Psoas muscle (tissue), 8 donors: ENCODE results near the gene MAGI1. TPM values are rescaled to one million over a fixed set of nuclear protein-coding genes. Genes with fewer than 3 reads are reported as not detected.

Source experiments
- ATAC-seq, 4 donors: fragments of 200-7000 bp; cut with Tn5 transposase; one replicate each; pipeline ENCODE4 v1.9.1; 2020; ENCODE audit warnings: moderate library complexity in 3 of 4, mild to moderate bottlenecking in 2 of 4
- DNase-seq, 2 donors: peaks; one replicate each; pipeline ENCODE4 v3.0.0-alpha.2; 2020
- H3K27ac ChIP-seq: fragments of 200-600 bp; one replicate; pipeline ENCODE4 v1.8.0; 2022
- H3K27me3 ChIP-seq, 3 donors: fragments of 200-600 bp in 1 of 3; one replicate each; pipeline versions ENCODE4 v1.6.1 to v1.8.0; 2013 to 2022; ENCODE audit warnings: low read length in 2 of 3, mild to moderate bottlenecking in 2 of 3, moderate library complexity in 1 of 3; ENCODE audit not compliant: insufficient read depth in 3 of 3
- H3K36me3 ChIP-seq, 2 donors: fragments of 200-600 bp in 1 of 2; one replicate each; pipeline versions ENCODE4 v1.6.1 to v1.8.0; 2013 to 2022; ENCODE audit warnings: low read depth in 1 of 2, mild to moderate bottlenecking in 1 of 2, moderate library complexity in 1 of 2; ENCODE audit not compliant: insufficient read depth in 1 of 2
- H3K4me1 ChIP-seq: fragments of 200-600 bp; one replicate; pipeline ENCODE4 v1.8.0; 2022
- H3K4me3 ChIP-seq: fragments of 200-600 bp; one replicate; pipeline ENCODE4 v1.8.0; 2022; ENCODE audit warnings: mild to moderate bottlenecking
- H3K9me3 ChIP-seq: fragments of 200-600 bp; one replicate; pipeline ENCODE4 v1.8.0; 2022
- WGBS, 3 donors: extraction: QIAGEN DNeasy Blood & Tissue Kit; methylation state at CpG; one replicate each; pipeline versions ENCODE4 v1.1.6 to v1.1.7; 2013; 5-methylcytosine and 5-hydroxymethylcytosine counted together
- intact Hi-C, 2 donors: fragments of 100-400 bp; cut with DNase I; formaldehyde crosslinking; loops; one replicate each; pipeline versions ENCODE4 v1.11.0 to v1.14.2; 2022
- polyA plus RNA-seq, 3 donors: library from polyadenylated mRNA; stranded (reverse); fragments of 200-250 nt; gene quantifications; one replicate each; pipeline ENCODE4 v1.2.3, GENCODE V29; 2013
- total RNA-seq, 4 donors: library from RNA; stranded (reverse); fragmentation: NEBNext Ultra II Directional in 2 of 4; extraction: Animal tissue kit (Norgen Biotek cat#: 25700) in 2 of 4; gene quantifications; one replicate each; pipeline versions ENCODE4 v1.2.1 to v1.2.4, GENCODE V29; 2021 to 2023
- TF ChIP-seq, protein P1 (sequence below): fragments of 200-600 bp; IDR thresholded peaks from one replicate; pipeline ENCODE4 v1.8.0; 2022; ENCODE audit warnings: antibody characterized with exemption
- donor health status: healthy with polysubstance abuse.
- donor health status: DM: no; HTN: no; CAD: no; lungs with moderate emphysema.
- donor health status: Bipolar disorder and iron deficiency.
- donor health status: healthy.
- donor health status: DM: yes; HTN: yes; CAD: no.
- donor health status: DM: no; HTN: no; CAD: no.
- donor health status: DM: no; HTN: no; CAD: no.
- donor health status: DM: yes; HTN: yes; CAD: no.

The MAGI1 gene
- total and polyA plus RNA-seq, 7 donors, result 4.5 to 8.1 (median 6.3) TPM

DNA sequence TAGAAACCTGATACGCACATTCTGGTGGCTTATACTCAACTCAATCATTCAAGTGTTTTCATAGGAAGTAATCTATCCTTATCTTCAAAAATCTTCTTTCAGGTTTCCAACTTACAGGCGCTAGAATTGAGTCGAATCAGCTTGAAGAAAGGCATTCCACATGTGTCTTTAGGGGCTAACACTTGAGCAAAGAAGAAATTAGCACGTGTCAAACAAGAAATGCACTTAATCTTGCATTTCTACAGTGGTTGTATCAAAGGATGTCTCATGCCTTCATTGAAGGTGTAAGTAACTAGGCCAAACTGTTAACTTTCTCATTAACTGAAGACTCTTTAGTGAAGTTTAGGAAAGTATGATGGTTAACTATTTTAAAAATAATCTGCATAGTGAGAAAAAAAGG, 557.6 kb downstream of the MAGI1 start:
- H3K4me1 ChIP-seq, result peaks cover 42% of the 10 kb centered on the region
- DNase-seq (no peak), ATAC-seq (no peak)
- intact Hi-C loops, result loop anchor here in 1 of 2 donors (10.0 kb wide), 1 partner anchor 64 kb away; no protein-coding TSS in a partner anchor
- WGBS, 3 donors, result 81 to 83% (median 82%) methylated on average over 4 of the region's 4 CpGs
- no peaks in the 10 kb centered on the region for H3K36me3 ChIP-seq
- no peak overlapping the region for H3K4me3 ChIP-seq
- H3K27ac ChIP-seq, result no peak overlapping the region
- TF ChIP-seq, protein P1, sequence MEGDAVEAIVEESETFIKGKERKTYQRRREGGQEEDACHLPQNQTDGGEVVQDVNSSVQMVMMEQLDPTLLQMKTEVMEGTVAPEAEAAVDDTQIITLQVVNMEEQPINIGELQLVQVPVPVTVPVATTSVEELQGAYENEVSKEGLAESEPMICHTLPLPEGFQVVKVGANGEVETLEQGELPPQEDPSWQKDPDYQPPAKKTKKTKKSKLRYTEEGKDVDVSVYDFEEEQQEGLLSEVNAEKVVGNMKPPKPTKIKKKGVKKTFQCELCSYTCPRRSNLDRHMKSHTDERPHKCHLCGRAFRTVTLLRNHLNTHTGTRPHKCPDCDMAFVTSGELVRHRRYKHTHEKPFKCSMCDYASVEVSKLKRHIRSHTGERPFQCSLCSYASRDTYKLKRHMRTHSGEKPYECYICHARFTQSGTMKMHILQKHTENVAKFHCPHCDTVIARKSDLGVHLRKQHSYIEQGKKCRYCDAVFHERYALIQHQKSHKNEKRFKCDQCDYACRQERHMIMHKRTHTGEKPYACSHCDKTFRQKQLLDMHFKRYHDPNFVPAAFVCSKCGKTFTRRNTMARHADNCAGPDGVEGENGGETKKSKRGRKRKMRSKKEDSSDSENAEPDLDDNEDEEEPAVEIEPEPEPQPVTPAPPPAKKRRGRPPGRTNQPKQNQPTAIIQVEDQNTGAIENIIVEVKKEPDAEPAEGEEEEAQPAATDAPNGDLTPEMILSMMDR, result no peak
- H3K27me3 ChIP-seq, result no peaks in the 10 kb centered on the region
- H3K9me3 ChIP-seq, result no peaks in the 10 kb centered on the region

DNA sequence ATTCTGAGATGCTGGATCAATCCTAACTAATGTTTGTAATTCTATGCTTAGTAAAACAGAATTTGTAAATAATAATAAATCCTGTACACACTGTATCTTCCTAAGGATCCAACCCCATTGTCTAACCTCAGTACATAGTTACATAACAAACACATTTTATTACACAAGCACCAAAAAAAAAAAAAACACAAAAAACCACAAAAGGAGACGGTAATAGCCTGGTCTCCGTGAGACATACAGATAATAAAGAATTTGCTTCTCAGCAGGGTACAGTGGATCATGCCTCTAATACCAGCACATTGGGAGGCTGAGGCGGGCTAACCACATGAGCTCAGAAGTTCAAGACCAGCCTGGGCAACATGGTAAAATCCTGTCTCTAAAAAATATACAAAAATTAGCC, 558.7 kb downstream of the MAGI1 start:
- TF ChIP-seq, protein P1, result no peak
- intact Hi-C loops, result loop anchor here in 1 of 2 donors (10.0 kb wide), 1 partner anchor 65 kb away; no protein-coding TSS in a partner anchor
- Histone ChIP-seq H3K27ac (no peak overlapping the region), H3K36me3 (no peaks in the 10 kb centered on the region), H3K4me1 (peaks cover 32% of the 10 kb centered on the region), H3K4me3 (no peak overlapping the region), H3K27me3 (no peaks in the 10 kb centered on the region), H3K9me3 (no peaks in the 10 kb centered on the region)
- DNase-seq, result no peak
- 91 to 93% (median 92%) methylated on average over 3 of the region's 3 CpGs for WGBS, 3 donors
- ATAC-seq, result no peak

GRCh38 chr3:65478551-65479500, 559.9 kb downstream of the MAGI1 start:
- no peaks in the 10 kb centered on the region for H3K27me3 ChIP-seq
- H3K9me3 ChIP-seq, result no peaks in the 10 kb centered on the region
- intact Hi-C loops, result no loop called here
- no peaks in the 10 kb centered on the region for H3K36me3 ChIP-seq
- 86 to 90% (median 88%) methylated on average over 13 of the region's 13 CpGs for WGBS, 3 donors
- no peak overlapping the region for H3K4me3 ChIP-seq
- peaks cover 20% of the 10 kb centered on the region for H3K4me1 ChIP-seq
- no peak overlapping the region for H3K27ac ChIP-seq
- TF ChIP-seq, protein P1, result no peak
- DNase-seq (no peak), ATAC-seq (no peak)

DNA sequence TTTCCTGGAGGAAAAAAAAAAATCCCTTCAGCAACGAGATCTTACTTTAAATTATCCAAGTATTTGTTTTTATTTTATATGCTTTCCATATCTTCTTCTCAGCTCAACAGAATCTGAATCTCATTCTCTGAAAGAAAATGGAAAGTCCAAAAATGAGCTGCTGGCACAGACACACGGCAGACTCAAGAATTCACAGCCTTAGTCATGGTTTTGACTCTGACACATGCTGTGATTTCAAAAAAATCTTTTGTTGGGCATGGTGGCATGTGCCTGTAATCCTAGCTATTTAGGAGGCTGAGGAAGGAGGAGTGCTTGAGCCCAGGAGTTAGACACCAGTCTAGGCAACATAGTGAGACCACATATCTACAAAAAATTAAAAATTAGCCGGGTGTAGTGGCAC, 565.0 kb downstream of the MAGI1 start:
- intact Hi-C loops, result no loop called here
- TF ChIP-seq, protein P1, result no peak
- DNase-seq, result no peak
- no peak overlapping the region for H3K4me3 ChIP-seq
- H3K27me3 ChIP-seq, result no peaks in the 10 kb centered on the region
- H3K27ac ChIP-seq, result no peak overlapping the region
- WGBS, 3 donors, result 50 to 64% (median 52%) methylated on average over 3 of the region's 3 CpGs
- H3K36me3 ChIP-seq, result no peaks in the 10 kb centered on the region
- no peak for ATAC-seq
- H3K4me1 ChIP-seq, result no peaks in the 10 kb centered on the region
- no peaks in the 10 kb centered on the region for H3K9me3 ChIP-seq
